RWPE2 (cell line): ENCODE results near the gene PRTFDC1.
"Not testable (repeated sequence)": the region's sequence is repeated elsewhere in the genome, so short reads cannot be mapped to it uniquely, and the experiment has no call there.

Source experiments
- ATAC-seq: fragments of 200-7000 bp; cut with Tn5 transposase; 3 replicates; pipeline ENCODE4 v1.9.1; 2021; ENCODE audit warnings: low read depth
- DNase-seq: peaks from one replicate; pipeline ENCODE4 v3.0.0-alpha.2; 2020; ENCODE audit warnings: low spot score
- H3K27ac ChIP-seq: fragments of 450-650 bp; 2 replicates; pipeline ENCODE4 v1.5.1; 2017; ENCODE audit warnings: mild to moderate bottlenecking; ENCODE audit not compliant: poor library complexity, severe bottlenecking
- H3K27me3 ChIP-seq: fragments of 250-450 bp; sonication (Bioruptor Pico); 2 replicates; pipeline ENCODE4 v1.5.1; 2021; ENCODE audit warnings: mild to moderate bottlenecking, moderate library complexity; ENCODE audit not compliant: insufficient read depth, poor library complexity, severe bottlenecking
- H3K36me3 ChIP-seq: fragments of 250-450 bp; sonication (Bioruptor Pico); 2 replicates; pipeline ENCODE4 v1.5.1; 2020; ENCODE audit warnings: low read depth, mild to moderate bottlenecking, moderate library complexity
- H3K4me1 ChIP-seq: fragments of 250-450 bp; sonication (Bioruptor Pico); 2 replicates; pipeline ENCODE4 v1.5.1; 2021; ENCODE audit warnings: mild to moderate bottlenecking, moderate library complexity; ENCODE audit not compliant: insufficient read depth, poor library complexity, severe bottlenecking
- H3K4me3 ChIP-seq: fragments of 250-450 bp; sonication (Bioruptor Pico); 2 replicates; pipeline ENCODE4 v1.5.1; 2021; ENCODE audit warnings: mild to moderate bottlenecking, moderate library complexity; ENCODE audit not compliant: severe bottlenecking
- H3K9me3 ChIP-seq: fragments of 250-450 bp; sonication (Bioruptor Pico); 2 replicates; pipeline ENCODE4 v1.5.1; 2021; ENCODE audit warnings: mild to moderate bottlenecking, moderate library complexity; ENCODE audit not compliant: severe bottlenecking
- CTCF ChIP-seq: fragments of 450-650 bp; IDR thresholded peaks from one replicate; pipeline ENCODE4 v1.5.1; 2017; ENCODE audit warnings: mild to moderate bottlenecking, moderate library complexity; ENCODE audit not compliant: poor library complexity, severe bottlenecking

Gene PRTFDC1

GRCh38 chr10:24929056-24929544, 23.3 kb downstream of the PRTFDC1 start:
- ATAC-seq (no peak), DNase-seq (no peak)
- TF ChIP-seq CTCF, result no peak
- H3K27ac ChIP-seq, result no peak overlapping the region
- no peaks in the 10 kb centered on the region for H3K9me3 ChIP-seq
- no peaks in the 10 kb centered on the region for H3K36me3 ChIP-seq
- H3K4me1 ChIP-seq, result no peaks in the 10 kb centered on the region
- H3K27me3 ChIP-seq, result no peaks in the 10 kb centered on the region
- H3K4me3 ChIP-seq, result no peak overlapping the region

- no peak for DNase-seq
- no peak overlapping the region for H3K4me3 ChIP-seq
Measured at GRCh38 chr10:24928163-24928562, 24.2 kb downstream of the PRTFDC1 start.

GRCh38 chr10:24926557-24926956, 25.8 kb downstream of the PRTFDC1 start:
- ATAC-seq (no peak), DNase-seq (no peak)
- Histone ChIP-seq H3K27ac (no peak overlapping the region), H3K4me3 (no peak overlapping the region), H3K4me1 (no peaks in the 10 kb centered on the region), H3K27me3 (no peaks in the 10 kb centered on the region), H3K36me3 (no peaks in the 10 kb centered on the region), H3K9me3 (peaks cover 4% of the 10 kb centered on the region)
- no peak for TF ChIP-seq CTCF

More at GRCh38 chr10:24928163-24928562, 24.2 kb downstream of the PRTFDC1 start:
- no peaks in the 10 kb centered on the region for H3K9me3 ChIP-seq
- ATAC-seq, result no peak
- TF ChIP-seq CTCF, result no peak
- H3K36me3 ChIP-seq, result no peaks in the 10 kb centered on the region
- no peak overlapping the region for H3K27ac ChIP-seq
- H3K27me3 ChIP-seq, result no peaks in the 10 kb centered on the region
- no peaks in the 10 kb centered on the region for H3K4me1 ChIP-seq

- H3K27ac ChIP-seq, result no peak overlapping the region
- H3K36me3 ChIP-seq, result no peaks in the 10 kb centered on the region
- H3K27me3 ChIP-seq, result no peaks in the 10 kb centered on the region
- no peak overlapping the region for H3K4me3 ChIP-seq
- no peak for DNase-seq
- no peak for ATAC-seq
- TF ChIP-seq CTCF, result no peak
- peaks cover 4% of the 10 kb centered on the region for H3K9me3 ChIP-seq
- H3K4me1 ChIP-seq, result peaks cover 4% of the 10 kb centered on the region
Measured at GRCh38 chr10:24925799-24926198, 26.6 kb downstream of the PRTFDC1 start.

- not testable (repeated sequence) for H3K4me1 ChIP-seq, ATAC-seq
Measured at GRCh38 chr10:24924483-24924882, 27.9 kb downstream of the PRTFDC1 start.

GRCh38 chr10:24922222-24922868, 30.1 kb downstream of the PRTFDC1 start:
- not testable (repeated sequence) for ATAC-seq, H3K27ac ChIP-seq, H3K27me3 ChIP-seq, H3K36me3 ChIP-seq, H3K4me1 ChIP-seq, H3K4me3 ChIP-seq, DNase-seq, H3K9me3 ChIP-seq

More at GRCh38 chr10:24924483-24924882, 27.9 kb downstream of the PRTFDC1 start:
- not testable (repeated sequence) for DNase-seq, H3K27ac ChIP-seq, H3K27me3 ChIP-seq, H3K4me3 ChIP-seq, H3K9me3 ChIP-seq, H3K36me3 ChIP-seq
